Neural cell (in vitro differentiated cells): ENCODE data around the gene SKIL. TPM values are rescaled to one million over a fixed set of nuclear protein-coding genes. Genes with fewer than 3 reads are reported as not detected.
A peak's percentile ranks its signal among the peaks of the same experiment; 100 is the strongest.

Experiments used
- H2AFZ ChIP-seq: fragments of 200-600, 300-800 bp; sonication (generic), shearing (Covaris generic); 2 replicates; pipeline ENCODE4 v1.6.0; 2014; ENCODE audit warnings: low read depth, mild to moderate bottlenecking, antibody characterized with exemption, low read length, moderate library complexity
- H3F3A ChIP-seq: fragments of 200-600 bp; shearing (Covaris generic); 2 replicates; pipeline ENCODE4 v1.6.1; 2016; ENCODE audit warnings: mild to moderate bottlenecking, moderate library complexity, mixed read lengths, antibody characterized with exemption, low read length; ENCODE audit not compliant: insufficient read depth, poor library complexity, severe bottlenecking
- H3K27ac ChIP-seq: fragments of 200-600, 300-800 bp; sonication (generic), shearing (Covaris generic); 2 replicates; pipeline ENCODE4 v1.5.1; 2014; ENCODE audit warnings: mild to moderate bottlenecking, low read length, moderate library complexity
- H3K27me3 ChIP-seq: fragments of 300-800, 200-600 bp; sonication (generic), shearing (Covaris generic); 2 replicates; pipeline ENCODE4 v1.6.0; 2014; ENCODE audit warnings: mild to moderate bottlenecking, low read depth, low read length, moderate library complexity; ENCODE audit not compliant: insufficient read depth
- H3K36me3 ChIP-seq: fragments of 300-800, 200-600 bp; sonication (generic), shearing (Covaris generic); 2 replicates; pipeline ENCODE4 v1.5.1; 2014; ENCODE audit warnings: mild to moderate bottlenecking, antibody characterized with exemption, low read length, moderate library complexity; ENCODE audit not compliant: insufficient read depth
- H3K4me2 ChIP-seq: fragments of 300-800, 200-600 bp; sonication (generic), shearing (Covaris generic); 2 replicates; pipeline ENCODE4 v1.6.0; 2014; ENCODE audit warnings: mild to moderate bottlenecking, low read length
- H3K4me3 ChIP-seq: fragments of 300-800, 200-600 bp; sonication (generic), shearing (Covaris generic); 2 replicates; pipeline ENCODE4 v1.5.1; 2014; ENCODE audit warnings: mild to moderate bottlenecking, low read length, moderate library complexity
- H3K79me2 ChIP-seq: fragments of 200-600 bp; shearing (Covaris generic); replicated peaks from 2 replicates; pipeline ENCODE4 v1.6.0; 2014; ENCODE audit warnings: mild to moderate bottlenecking, low read length, moderate library complexity; ENCODE audit not compliant: insufficient read depth
- H3K9ac ChIP-seq: fragments of 300-800, 200-600 bp; sonication (generic), shearing (Covaris generic); 2 replicates; pipeline ENCODE4 v1.6.1; 2016; ENCODE audit warnings: mild to moderate bottlenecking, low read length, mixed read lengths
- H3K9me2 ChIP-seq: fragments of 200-600 bp; shearing (Covaris generic); 2 replicates; pipeline ENCODE4 v1.6.1; 2016; ENCODE audit warnings: mild to moderate bottlenecking, low read length, mixed read lengths; ENCODE audit not compliant: insufficient read depth
- H3K9me3 ChIP-seq: fragments of 200-600, 300-800 bp; sonication (generic), shearing (Covaris generic); 2 replicates; pipeline ENCODE4 v1.6.1; 2016; ENCODE audit warnings: mild to moderate bottlenecking, mixed run types, low read length, moderate library complexity, mixed read lengths
- H4K20me1 ChIP-seq: fragments of 200-600 bp; shearing (Covaris generic); 2 replicates; pipeline ENCODE4 v1.6.1; 2016; ENCODE audit warnings: mild to moderate bottlenecking, mixed run types; ENCODE audit not compliant: insufficient read depth
- EP300 ChIP-seq: fragments of 450-650 bp; conservative IDR thresholded peaks from 2 replicates; pipeline ENCODE4 v1.6.1; 2014; ENCODE audit warnings: antibody characterized with exemption, mild to moderate bottlenecking, moderate library complexity; ENCODE audit not compliant: poor library complexity, severe bottlenecking
- EZH2 ChIP-seq: fragments of 200-600, 300-800 bp; shearing (Covaris generic), sonication (generic); IDR thresholded peaks from 2 replicates; pipeline ENCODE4 v1.6.1; 2014; ENCODE audit warnings: antibody characterized with exemption, low read length, borderline replicate concordance, mild to moderate bottlenecking; ENCODE audit not compliant: insufficient read depth, poor library complexity, severe bottlenecking
- MXI1 ChIP-seq: fragments of 450-650 bp; conservative IDR thresholded peaks from 2 replicates; pipeline ENCODE4 v1.6.1; 2014; ENCODE audit warnings: antibody characterized with exemption, mild to moderate bottlenecking; ENCODE audit not compliant: poor library complexity, severe bottlenecking
- POLR2AphosphoS5 ChIP-seq: IDR thresholded peaks from 2 replicates; pipeline ENCODE4 v1.6.1; 2012
- RAD21 ChIP-seq: fragments of 450-650 bp; conservative IDR thresholded peaks from 2 replicates; pipeline ENCODE4 v1.6.1; 2014; ENCODE audit warnings: antibody characterized with exemption, mild to moderate bottlenecking, moderate library complexity
- SMC3 ChIP-seq: fragments of 450-650 bp; conservative IDR thresholded peaks from 2 replicates; pipeline ENCODE4 v1.6.1; 2014; ENCODE audit warnings: antibody characterized with exemption, mild to moderate bottlenecking, moderate library complexity; ENCODE audit not compliant: poor library complexity
- TAF1 ChIP-seq: IDR thresholded peaks from 2 replicates; pipeline ENCODE4 v1.6.1; 2012; ENCODE audit warnings: low read depth
- polyA plus RNA-seq: library from polyadenylated mRNA; depleted of rRNA; stranded (reverse); fragments of >200 nt; gene quantifications from 2 replicates; pipeline ENCODE4 v1.2.3, GENCODE V29; 2014
- TF ChIP-seq, protein P1 (sequence below): fragments of 450-650 bp; IDR thresholded peaks from 2 replicates; pipeline ENCODE4 v1.5.1; 2014; ENCODE audit warnings: antibody characterized with exemption, mild to moderate bottlenecking, moderate library complexity; ENCODE audit not compliant: poor library complexity, severe bottlenecking
- TF ChIP-seq, protein P2 (sequence below): IDR thresholded peaks from 2 replicates; pipeline ENCODE4 v1.6.1; 2012; ENCODE audit warnings: borderline replicate concordance

SKIL gene
- polyA plus RNA-seq, 1 donor from 2014 or later: 36.9 TPM

DNA sequence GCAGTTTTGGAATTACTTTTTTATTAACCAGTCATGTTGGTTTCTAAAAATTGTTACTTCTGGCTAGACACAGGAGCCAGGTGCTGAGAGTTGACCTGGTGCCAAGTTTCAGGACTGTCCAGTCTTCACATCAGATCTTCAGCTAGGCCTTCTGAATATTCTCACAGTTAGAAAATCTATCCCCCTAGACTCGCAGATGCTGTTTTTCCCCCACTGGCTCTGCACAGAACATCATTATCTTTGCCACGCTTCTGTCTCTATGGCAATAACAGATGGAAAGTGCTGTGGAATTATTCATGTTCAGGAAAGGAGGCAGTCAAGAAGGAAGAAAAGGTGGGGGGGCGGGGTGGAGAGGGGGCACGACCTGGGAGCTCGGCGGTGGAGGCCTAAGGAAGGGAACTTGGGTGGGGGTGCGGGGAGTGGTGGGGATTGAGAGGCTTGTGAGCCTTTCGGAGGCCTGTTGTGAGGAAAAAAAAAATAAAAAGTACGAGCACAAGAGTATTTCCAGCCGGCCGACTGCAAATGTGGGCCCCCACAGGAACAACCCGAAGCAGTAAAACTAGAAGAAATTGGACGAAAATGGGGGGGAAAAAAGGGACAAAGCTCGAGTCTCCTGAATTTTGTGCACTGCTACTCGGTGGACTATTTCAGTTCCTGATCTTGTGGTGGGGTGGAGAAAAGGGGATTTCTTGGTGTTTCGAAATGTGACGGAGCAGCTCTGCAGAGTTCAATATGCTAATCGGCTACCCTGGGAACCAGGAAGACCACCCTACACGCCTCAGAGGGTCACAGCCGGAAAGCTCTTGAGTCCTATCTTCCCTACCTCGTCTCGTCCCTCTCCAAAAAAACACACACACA is 1.5 kb upstream of the SKIL start:
- no peaks in the 10 kb centered on the region for H3K9me2 ChIP-seq
- H3K36me3 ChIP-seq: no peaks in the 10 kb centered on the region
- H3K9me3 ChIP-seq: no peaks in the 10 kb centered on the region
- H3K4me3 ChIP-seq: peak overlapping the region; percentile 68
- H3K9ac ChIP-seq: peak overlapping the region; percentile 80
- H4K20me1 ChIP-seq: no peaks in the 10 kb centered on the region
- H3F3A ChIP-seq: peaks cover 7% of the 10 kb centered on the region
- H3K79me2 ChIP-seq: peaks cover 27% of the 10 kb centered on the region
- H3K4me2 ChIP-seq: peak overlapping the region; percentile 99
- TF ChIP-seq EZH2 (no peak), POLR2AphosphoS5 (peak; percentile 50), SMC3 (peak; percentile 15), EP300 (peak; percentile 47), RAD21 (peak; percentile 42), MXI1 (peak; percentile 10), TAF1 (no peak)
- TF ChIP-seq, protein P1, sequence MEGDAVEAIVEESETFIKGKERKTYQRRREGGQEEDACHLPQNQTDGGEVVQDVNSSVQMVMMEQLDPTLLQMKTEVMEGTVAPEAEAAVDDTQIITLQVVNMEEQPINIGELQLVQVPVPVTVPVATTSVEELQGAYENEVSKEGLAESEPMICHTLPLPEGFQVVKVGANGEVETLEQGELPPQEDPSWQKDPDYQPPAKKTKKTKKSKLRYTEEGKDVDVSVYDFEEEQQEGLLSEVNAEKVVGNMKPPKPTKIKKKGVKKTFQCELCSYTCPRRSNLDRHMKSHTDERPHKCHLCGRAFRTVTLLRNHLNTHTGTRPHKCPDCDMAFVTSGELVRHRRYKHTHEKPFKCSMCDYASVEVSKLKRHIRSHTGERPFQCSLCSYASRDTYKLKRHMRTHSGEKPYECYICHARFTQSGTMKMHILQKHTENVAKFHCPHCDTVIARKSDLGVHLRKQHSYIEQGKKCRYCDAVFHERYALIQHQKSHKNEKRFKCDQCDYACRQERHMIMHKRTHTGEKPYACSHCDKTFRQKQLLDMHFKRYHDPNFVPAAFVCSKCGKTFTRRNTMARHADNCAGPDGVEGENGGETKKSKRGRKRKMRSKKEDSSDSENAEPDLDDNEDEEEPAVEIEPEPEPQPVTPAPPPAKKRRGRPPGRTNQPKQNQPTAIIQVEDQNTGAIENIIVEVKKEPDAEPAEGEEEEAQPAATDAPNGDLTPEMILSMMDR: no peak
- TF ChIP-seq, protein P2, sequence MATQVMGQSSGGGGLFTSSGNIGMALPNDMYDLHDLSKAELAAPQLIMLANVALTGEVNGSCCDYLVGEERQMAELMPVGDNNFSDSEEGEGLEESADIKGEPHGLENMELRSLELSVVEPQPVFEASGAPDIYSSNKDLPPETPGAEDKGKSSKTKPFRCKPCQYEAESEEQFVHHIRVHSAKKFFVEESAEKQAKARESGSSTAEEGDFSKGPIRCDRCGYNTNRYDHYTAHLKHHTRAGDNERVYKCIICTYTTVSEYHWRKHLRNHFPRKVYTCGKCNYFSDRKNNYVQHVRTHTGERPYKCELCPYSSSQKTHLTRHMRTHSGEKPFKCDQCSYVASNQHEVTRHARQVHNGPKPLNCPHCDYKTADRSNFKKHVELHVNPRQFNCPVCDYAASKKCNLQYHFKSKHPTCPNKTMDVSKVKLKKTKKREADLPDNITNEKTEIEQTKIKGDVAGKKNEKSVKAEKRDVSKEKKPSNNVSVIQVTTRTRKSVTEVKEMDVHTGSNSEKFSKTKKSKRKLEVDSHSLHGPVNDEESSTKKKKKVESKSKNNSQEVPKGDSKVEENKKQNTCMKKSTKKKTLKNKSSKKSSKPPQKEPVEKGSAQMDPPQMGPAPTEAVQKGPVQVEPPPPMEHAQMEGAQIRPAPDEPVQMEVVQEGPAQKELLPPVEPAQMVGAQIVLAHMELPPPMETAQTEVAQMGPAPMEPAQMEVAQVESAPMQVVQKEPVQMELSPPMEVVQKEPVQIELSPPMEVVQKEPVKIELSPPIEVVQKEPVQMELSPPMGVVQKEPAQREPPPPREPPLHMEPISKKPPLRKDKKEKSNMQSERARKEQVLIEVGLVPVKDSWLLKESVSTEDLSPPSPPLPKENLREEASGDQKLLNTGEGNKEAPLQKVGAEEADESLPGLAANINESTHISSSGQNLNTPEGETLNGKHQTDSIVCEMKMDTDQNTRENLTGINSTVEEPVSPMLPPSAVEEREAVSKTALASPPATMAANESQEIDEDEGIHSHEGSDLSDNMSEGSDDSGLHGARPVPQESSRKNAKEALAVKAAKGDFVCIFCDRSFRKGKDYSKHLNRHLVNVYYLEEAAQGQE: peak; percentile 52
- peak overlapping the region; percentile 96 for H3K27ac ChIP-seq
- H2AFZ ChIP-seq: peak overlapping the region; percentile 57
- H3K27me3 ChIP-seq: no peaks in the 10 kb centered on the region

DNA sequence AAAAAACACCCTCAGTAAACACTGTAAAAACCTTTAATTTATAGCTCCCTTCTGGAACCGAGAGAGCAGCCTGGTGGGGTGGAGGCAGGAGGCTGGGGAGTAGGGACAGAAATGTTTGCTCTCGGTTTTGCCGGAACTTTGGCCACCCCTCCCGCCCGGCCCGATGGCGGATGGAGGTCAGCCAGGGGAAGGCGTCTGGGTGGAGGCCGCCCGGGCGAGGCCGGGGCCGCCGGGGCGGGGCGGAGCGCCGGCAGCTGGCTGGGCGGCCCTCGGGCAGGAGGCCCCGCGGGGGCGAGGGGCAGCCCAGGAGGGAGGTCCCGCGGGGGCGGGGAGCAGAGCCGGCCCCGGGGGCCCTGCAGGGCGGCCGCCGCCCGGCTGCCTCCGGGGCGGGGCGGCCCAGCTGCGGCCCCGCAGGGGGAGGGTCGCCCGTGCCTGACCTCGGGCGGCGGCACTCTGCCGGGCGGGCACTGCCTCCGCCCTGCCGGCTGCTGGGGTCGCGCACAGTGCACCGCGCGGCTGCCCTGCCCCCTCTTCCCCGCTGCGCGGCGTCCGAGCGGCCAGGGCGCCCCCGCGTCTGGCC is 829 bp upstream of the SKIL start:
- TF ChIP-seq TAF1: peak; percentile 10
- TF ChIP-seq EP300: no peak
- H3K79me2 ChIP-seq: peaks cover 34% of the 10 kb centered on the region

More for the DNA sequence above, 829 bp upstream of the SKIL start:
- H3F3A ChIP-seq: peaks cover 7% of the 10 kb centered on the region
- H3K36me3 ChIP-seq: no peaks in the 10 kb centered on the region
- peak overlapping the region; percentile 96 for H3K27ac ChIP-seq
- no peaks in the 10 kb centered on the region for H3K27me3 ChIP-seq
- peak overlapping the region; percentile 57 for H2AFZ ChIP-seq
- no peaks in the 10 kb centered on the region for H3K9me2 ChIP-seq
- H4K20me1 ChIP-seq: no peaks in the 10 kb centered on the region
- H3K9me3 ChIP-seq: no peaks in the 10 kb centered on the region
- peak overlapping the region; percentile 80 for H3K9ac ChIP-seq
- H3K4me3 ChIP-seq: peak overlapping the region; percentile 68
- peak overlapping the region; percentile 99 for H3K4me2 ChIP-seq
